Measurements from ENCODE around the gene AFF3. TPM values are rescaled to one million over a fixed set of nuclear protein-coding genes. Genes with fewer than 3 reads are reported as not detected.
"Not testable (repeated sequence)": the region's sequence is repeated elsewhere in the genome, so short reads cannot be mapped to it uniquely, and the experiment has no call there.

AFF3 gene
- total and polyA plus RNA-seq, 2 of the 13 experiments (the other 11 are each of a cell fraction or from before 2014, with no cell fraction given) = not detected

GRCh38 chr2:99662761-99663341 is 479.5 kb downstream of the AFF3 start:
- Histone ChIP-seq H4K20me1 (ENCODE audit: insufficient read depth, low read length) (no peaks in the 10 kb centered on the region), H3K9ac (ENCODE audit: insufficient read depth, low read depth, low read length) (no peak overlapping the region), H3K9me3 (ENCODE audit: low read length) (no peaks in the 10 kb centered on the region), H2AFZ (ENCODE audit: low read length) (no peak overlapping the region), H3K79me2 (ENCODE audit: insufficient read depth, low read length) (no peaks in the 10 kb centered on the region), H3K4me1 (ENCODE audit: insufficient read depth, low read length) (no peaks in the 10 kb centered on the region), H3K27me3 (ENCODE audit: control insufficient read depth in 1 of 2, insufficient read depth in 2 of 2, low read length in 2 of 2) (no peaks in the 10 kb centered on the region), H3K4me3 (replicated peaks in 1 of 3; ENCODE audit: insufficient read depth in 1 of 3, low read depth in 2 of 3, low read length in 3 of 3) (no peak overlapping the region), H3K4me2 (ENCODE audit: low read depth, low read length) (no peak overlapping the region), H3K27ac (ENCODE audit: extremely low read length, insufficient read depth, low read length) (no peak overlapping the region), H3K36me3 (replicated peaks in 1 of 2; ENCODE audit: control insufficient read depth in 1 of 2, insufficient read depth in 2 of 2, low read length in 2 of 2) (no peaks in the 10 kb centered on the region)
- in situ Hi-C loops (cut with HindIII; ENCODE audit: extremely low pct_ligation_motif_present, low pct_unique_long_range_greater_than_20kb) (no loop called here), intact Hi-C loops (cut with micrococcal nuclease; ENCODE audit: unreplicated experiment) (no loop called here)
- no TSS peak for BruUV-seq (replicated peaks)
- CTCF ChIA-PET (ENCODE audit: low intra/inter-chr PET ratio, low total read pairs) = no interaction called here
- no peak for ATAC-seq
- TF ChIP-seq ZNF432 (CRISPR knock-in tag; IDR thresholded peaks at IDR 0.05; ENCODE audit: borderline replicate concordance) (no peak), ATAD3A (CRISPR knock-in tag; IDR thresholded peaks at IDR 0.05) (no peak), ZNF737 (CRISPR knock-in tag; IDR thresholded peaks at IDR 0.05; ENCODE audit: borderline replicate concordance) (no peak), DZIP1 (CRISPR knock-in tag; IDR thresholded peaks at IDR 0.05) (no peak), SP2 (CRISPR knock-in tag; IDR thresholded peaks at IDR 0.05) (no peak), ZNF550 (CRISPR knock-in tag; IDR thresholded peaks at IDR 0.05; ENCODE audit: borderline replicate concordance) (no peak), SMYD3 (CRISPR knock-in tag; IDR thresholded peaks at IDR 0.05) (no peak), ZNF564 (CRISPR knock-in tag; IDR thresholded peaks at IDR 0.05) (no peak)
- POLR2A ChIA-PET = no interaction called here
- no peak for DNase-seq (ENCODE audit: low spot score)
- WGBS (ENCODE audit: low lambda C conversion rate) = 9% methylated on average over 2 of the region's 2 CpGs
- no peak for FAIRE-seq

GRCh38 chr2:99661761-99662160 is 480.6 kb downstream of the AFF3 start:
- H3K79me2 ChIP-seq (ENCODE audit: insufficient read depth, low read length); H2AFZ ChIP-seq (ENCODE audit: low read length); H3K4me3 ChIP-seq (replicated peaks in 1 of 3; ENCODE audit: insufficient read depth in 1 of 3, low read depth in 2 of 3, low read length in 3 of 3); FAIRE-seq; in situ Hi-C loops (cut with HindIII; ENCODE audit: extremely low pct_ligation_motif_present, low pct_unique_long_range_greater_than_20kb); CTCF ChIA-PET (ENCODE audit: low intra/inter-chr PET ratio, low total read pairs); H3K4me1 ChIP-seq (ENCODE audit: insufficient read depth, low read length); ATAC-seq; DNase-seq (ENCODE audit: low spot score); H3K27me3 ChIP-seq (ENCODE audit: control insufficient read depth in 1 of 2, insufficient read depth in 2 of 2, low read length in 2 of 2); H3K9ac ChIP-seq (ENCODE audit: insufficient read depth, low read depth, low read length); POLR2A ChIA-PET; H3K4me2 ChIP-seq (ENCODE audit: low read depth, low read length); H3K27ac ChIP-seq (ENCODE audit: extremely low read length, insufficient read depth, low read length); H3K9me3 ChIP-seq (ENCODE audit: low read length); BruUV-seq (replicated peaks); intact Hi-C loops (cut with micrococcal nuclease; ENCODE audit: unreplicated experiment); H3K36me3 ChIP-seq (replicated peaks in 1 of 2; ENCODE audit: control insufficient read depth in 1 of 2, insufficient read depth in 2 of 2, low read length in 2 of 2); H4K20me1 ChIP-seq (ENCODE audit: insufficient read depth, low read length): not testable (repeated sequence)
- WGBS (ENCODE audit: low lambda C conversion rate) = 74% methylated on average over 9 of the region's 9 CpGs

Measured in HepG2 (cell line).